Dermis blood vessel endothelial cell (primary cell): Measurements from ENCODE around the gene PLBD2. TPM values are rescaled to one million over a fixed set of nuclear protein-coding genes. Genes with fewer than 3 reads are reported as not detected.

ENCODE experiments used
- DNase-seq: peaks from one replicate; pipeline ENCODE4 v3.0.0; 2010
- total RNA-seq: library from RNA; depleted of rRNA; stranded (reverse); fragments of >200 nt; gene quantifications from 2 replicates; pipeline ENCODE4 v1.2.3, GENCODE V29; 2014

Gene PLBD2
- total RNA-seq, 1 donor from 2014 or later = 31.7 TPM

GRCh38 chr12:113422030-113422885, 63.9 kb downstream of the PLBD2 start, which contains the start of gene SDSL:
Gene SDSL (plus strand): TSS chr12:113422380. CDS start chr12:113427983, 5,603 bp downstream.
- DNase-seq = peak; percentile 70

- no peak for DNase-seq
These were observed 64.7 kb downstream of the PLBD2 start for GRCh38 chr12:113422886-113423669.

- DNase-seq = no peak
These were observed 66.1 kb downstream of the PLBD2 start for GRCh38 chr12:113424456-113424855.

GRCh38 chr12:113424915-113425823, 66.8 kb downstream of the PLBD2 start:
- DNase-seq = peak; percentile 73

- no peak for DNase-seq
These were observed 67.6 kb downstream of the PLBD2 start for GRCh38 chr12:113425960-113426453.

GRCh38 chr12:113427882-113428281, 69.5 kb downstream of the PLBD2 start:
- DNase-seq = no peak

- no peak for DNase-seq
These were observed 70.1 kb downstream of the PLBD2 start for GRCh38 chr12:113428482-113428881.

GRCh38 chr12:113432986-113433385, 74.6 kb downstream of the PLBD2 start:
- no peak for DNase-seq

GRCh38 chr12:113435367-113435766, 77.0 kb downstream of the PLBD2 start:
- DNase-seq = no peak

GRCh38 chr12:113436586-113436985, 78.2 kb downstream of the PLBD2 start:
- DNase-seq = no peak

GRCh38 chr12:113436993-113437728, 78.8 kb downstream of the PLBD2 start:
- no peak for DNase-seq

- DNase-seq = no peak
These were observed 79.3 kb downstream of the PLBD2 start for GRCh38 chr12:113437729-113438100.

GRCh38 chr12:113438523-113439300, 80.3 kb downstream of the PLBD2 start:
- no peak for DNase-seq

- DNase-seq = no peak
These were observed 80.9 kb downstream of the PLBD2 start for GRCh38 chr12:113439301-113439597.

- DNase-seq = peak; percentile 68
These were observed 81.2 kb downstream of the PLBD2 start for GRCh38 chr12:113439606-113440030.

- DNase-seq = no peak
These were observed 81.9 kb downstream of the PLBD2 start for GRCh38 chr12:113440336-113440735.

Other genes starting within 250 kb of the PLBD2 start
- under 0.01 and 0.05 TPM in 2 replicates for gene RASAL1, start 222.8 kb upstream of the PLBD2 start, total RNA-seq
- gene CFAP73, start 208.9 kb upstream of the PLBD2 start, total RNA-seq = not detected in 2 replicates
- gene DDX54, start 173.1 kb upstream of the PLBD2 start, total RNA-seq = 44.7 and 49.0 TPM in 2 replicates
- gene RITA1, start 172.9 kb upstream of the PLBD2 start, total RNA-seq = 25.0 and 28.3 TPM in 2 replicates
- gene TPCN1, start 137.1 kb upstream of the PLBD2 start, total RNA-seq = 11.2 and 15.1 TPM in 2 replicates
- gene SLC8B1, start 23.5 kb upstream of the PLBD2 start, total RNA-seq = 21.7 and 25.2 TPM in 2 replicates
- not detected in 2 replicates for gene SDS, start 45.3 kb downstream of the PLBD2 start, total RNA-seq
- gene SDSL, start 63.8 kb downstream of the PLBD2 start, total RNA-seq = 2.4 and 3.3 TPM in 2 replicates
- 0.05 TPM in 1 of 2 replicates, not detected in the other for gene LHX5, start 113.3 kb downstream of the PLBD2 start, total RNA-seq